A673 (cell line): ENCODE measurements around the gene SLC18B1.

Experiments used
- CTCF ChIP-seq: fragments of 300-800, 200-600 bp; sonication (generic); conservative IDR thresholded peaks from 2 replicates; pipeline ENCODE4 v1.5.1; 2017; ENCODE audit warnings: low read depth, mild to moderate bottlenecking, antibody characterized with exemption, low read length, moderate library complexity, mixed read lengths
- EZH2 ChIP-seq: fragments of 200-600 bp; sonication (generic); IDR thresholded peaks from 2 replicates; pipeline ENCODE4 v1.6.1; 2017; ENCODE audit warnings: borderline replicate concordance, low read depth, mild to moderate bottlenecking, mixed read lengths, antibody characterized with exemption, low read length; ENCODE audit not compliant: poor library complexity, severe bottlenecking

- TF ChIP-seq CTCF (peak; percentile 22; the same call in 1 of the 2 replicates), EZH2 (no peak)
Measured at GRCh38 chr6:132728616-132729015, 69.8 kb downstream of the SLC18B1 start.
